Endothelial cell (in vitro differentiated cells): ENCODE data around the gene CSF1R. TPM values are rescaled to one million over a fixed set of nuclear protein-coding genes. Genes with fewer than 3 reads are reported as not detected.
A peak's percentile ranks its signal among the peaks of the same experiment; 100 is the strongest.

ENCODE experiments used
- DNase-seq: peaks from one replicate; pipeline ENCODE4 v3.0.0; 2021; ENCODE audit warnings: low spot score
- H3K27ac Mint-ChIP-seq: one replicate; pipeline ENCODE4 v1.8.0; 2021; ENCODE audit warnings: mixed read lengths, inconsistent platforms; ENCODE audit not compliant: unreplicated experiment
- H3K27me3 Mint-ChIP-seq: one replicate; pipeline ENCODE4 v1.8.0; 2021; ENCODE audit warnings: mild to moderate bottlenecking, moderate library complexity, mixed read lengths, inconsistent platforms; ENCODE audit not compliant: unreplicated experiment
- H3K36me3 Mint-ChIP-seq: one replicate; pipeline ENCODE4 v1.8.0; 2021; ENCODE audit warnings: mild to moderate bottlenecking, low read depth, mixed read lengths, inconsistent platforms; ENCODE audit not compliant: unreplicated experiment
- H3K4me1 Mint-ChIP-seq: one replicate; pipeline ENCODE4 v1.8.0; 2021; ENCODE audit warnings: mild to moderate bottlenecking, mixed read lengths, inconsistent platforms; ENCODE audit not compliant: unreplicated experiment
- H3K4me3 Mint-ChIP-seq: one replicate; pipeline ENCODE4 v1.8.0; 2021; ENCODE audit warnings: mild to moderate bottlenecking, mixed read lengths, inconsistent platforms; ENCODE audit not compliant: unreplicated experiment
- H3K9me3 Mint-ChIP-seq: one replicate; pipeline ENCODE4 v1.8.0; 2021; ENCODE audit warnings: mixed read lengths, inconsistent platforms; ENCODE audit not compliant: unreplicated experiment
- total RNA-seq: library from RNA; stranded (reverse); fragmentation: NEBNext Ultra II Directional; extraction: Animal tissue kit (Norgen Biotek cat#: 25700); gene quantifications from one replicate; pipeline ENCODE4 v1.2.1, GENCODE V29; 2021; ENCODE audit not compliant: unreplicated experiment
- TF ChIP-seq, protein P1 (sequence below): fragments of 200-600 bp; sonication (generic); IDR thresholded peaks from one replicate; pipeline ENCODE4 v1.5.0; 2021; ENCODE audit warnings: antibody characterized with exemption; ENCODE audit not compliant: unreplicated experiment

The CSF1R gene
- total RNA-seq, 1 donor from 2014 or later, result 2.7 TPM

DNA sequence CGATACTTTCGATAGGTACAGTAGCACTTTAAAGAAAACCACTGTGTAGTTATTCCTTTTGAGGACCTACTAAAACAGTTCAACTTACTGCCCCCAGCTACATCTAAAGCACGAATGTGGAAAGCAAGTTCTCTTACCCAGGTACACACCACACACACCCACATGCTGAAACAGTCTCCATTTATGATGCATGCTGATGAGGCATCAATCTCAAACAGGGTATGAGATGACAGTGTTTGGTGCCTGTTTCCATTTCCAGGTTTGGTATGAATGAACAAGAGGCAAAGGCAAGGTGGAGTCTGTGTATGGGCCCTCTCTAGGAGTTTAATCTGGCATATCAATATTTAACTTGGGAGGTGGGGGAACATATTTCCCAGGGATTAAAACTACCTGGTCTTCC is 71.9 kb downstream of the CSF1R start:
- peak overlapping the region; percentile 77 for H3K4me3 Mint-ChIP-seq
- no peaks in the 10 kb centered on the region for H3K4me1 Mint-ChIP-seq
- H3K36me3 Mint-ChIP-seq, result peaks cover 59% of the 10 kb centered on the region
- no peaks in the 10 kb centered on the region for H3K9me3 Mint-ChIP-seq
- no peak for DNase-seq
- no peak overlapping the region for H3K27ac Mint-ChIP-seq
- TF ChIP-seq, protein P1, sequence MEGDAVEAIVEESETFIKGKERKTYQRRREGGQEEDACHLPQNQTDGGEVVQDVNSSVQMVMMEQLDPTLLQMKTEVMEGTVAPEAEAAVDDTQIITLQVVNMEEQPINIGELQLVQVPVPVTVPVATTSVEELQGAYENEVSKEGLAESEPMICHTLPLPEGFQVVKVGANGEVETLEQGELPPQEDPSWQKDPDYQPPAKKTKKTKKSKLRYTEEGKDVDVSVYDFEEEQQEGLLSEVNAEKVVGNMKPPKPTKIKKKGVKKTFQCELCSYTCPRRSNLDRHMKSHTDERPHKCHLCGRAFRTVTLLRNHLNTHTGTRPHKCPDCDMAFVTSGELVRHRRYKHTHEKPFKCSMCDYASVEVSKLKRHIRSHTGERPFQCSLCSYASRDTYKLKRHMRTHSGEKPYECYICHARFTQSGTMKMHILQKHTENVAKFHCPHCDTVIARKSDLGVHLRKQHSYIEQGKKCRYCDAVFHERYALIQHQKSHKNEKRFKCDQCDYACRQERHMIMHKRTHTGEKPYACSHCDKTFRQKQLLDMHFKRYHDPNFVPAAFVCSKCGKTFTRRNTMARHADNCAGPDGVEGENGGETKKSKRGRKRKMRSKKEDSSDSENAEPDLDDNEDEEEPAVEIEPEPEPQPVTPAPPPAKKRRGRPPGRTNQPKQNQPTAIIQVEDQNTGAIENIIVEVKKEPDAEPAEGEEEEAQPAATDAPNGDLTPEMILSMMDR, result no peak
- no peaks in the 10 kb centered on the region for H3K27me3 Mint-ChIP-seq

DNA sequence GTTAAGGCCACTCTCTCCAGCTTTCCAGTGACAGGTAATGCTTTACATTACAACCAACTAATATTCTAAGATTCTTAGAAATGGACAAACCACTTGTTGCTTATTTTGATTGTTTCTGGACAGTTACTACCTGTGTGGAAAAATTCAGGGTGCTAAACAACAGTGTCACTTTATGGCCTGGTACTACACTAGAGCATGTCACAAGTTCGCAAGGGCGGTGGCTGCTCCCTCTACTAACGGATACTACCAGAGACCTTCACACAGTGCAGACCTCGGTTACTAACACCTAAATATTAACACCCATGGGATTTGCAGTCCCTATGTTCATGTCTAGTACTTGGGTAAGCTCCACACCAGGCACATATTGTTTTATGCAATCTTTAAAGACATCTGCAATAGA is 72.4 kb downstream of the CSF1R start:
- TF ChIP-seq, protein P1, result no peak
- Mint-ChIP-seq H3K27ac (no peak overlapping the region), H3K4me3 (no peak overlapping the region), H3K36me3 (peaks cover 54% of the 10 kb centered on the region), H3K27me3 (no peaks in the 10 kb centered on the region), H3K9me3 (no peaks in the 10 kb centered on the region), H3K4me1 (no peaks in the 10 kb centered on the region)
- no peak for DNase-seq

GRCh38 chr5:150009671-150010387 is 76.5 kb downstream of the CSF1R start:
- Mint-ChIP-seq H3K4me1 (peaks cover under 1% of the 10 kb centered on the region), H3K4me3 (no peak overlapping the region), H3K27ac (no peak overlapping the region), H3K27me3 (no peaks in the 10 kb centered on the region), H3K36me3 (peaks cover 40% of the 10 kb centered on the region), H3K9me3 (no peaks in the 10 kb centered on the region)
- no peak for DNase-seq
- TF ChIP-seq, protein P1, result no peak

- Mint-ChIP-seq H3K27me3 (no peaks in the 10 kb centered on the region), H3K4me3 (no peak overlapping the region), H3K9me3 (no peaks in the 10 kb centered on the region), H3K36me3 (peaks cover 24% of the 10 kb centered on the region), H3K4me1 (peaks cover 15% of the 10 kb centered on the region), H3K27ac (no peak overlapping the region)
- DNase-seq, result no peak
- TF ChIP-seq, protein P1, result no peak
Measured at GRCh38 chr5:150007050-150007449, 79.3 kb downstream of the CSF1R start.

- H3K4me3 Mint-ChIP-seq, result no peak overlapping the region
- H3K27ac Mint-ChIP-seq, result no peak overlapping the region
- peaks cover 21% of the 10 kb centered on the region for H3K4me1 Mint-ChIP-seq
- no peaks in the 10 kb centered on the region for H3K9me3 Mint-ChIP-seq
- H3K27me3 Mint-ChIP-seq, result no peaks in the 10 kb centered on the region
- TF ChIP-seq, protein P1, result no peak
- peaks cover 25% of the 10 kb centered on the region for H3K36me3 Mint-ChIP-seq
- DNase-seq, result no peak
Measured at GRCh38 chr5:150006318-150006717, 80.0 kb downstream of the CSF1R start.
